ENCODE data around the gene IMPA2. TPM values are rescaled to one million over a fixed set of nuclear protein-coding genes. Genes with fewer than 3 reads are reported as not detected.
A peak's percentile ranks its signal among the peaks of the same experiment; 100 is the strongest.

Gene IMPA2
- total RNA-seq, 4 donors from 2014 or later = 50.1 to 290 (median 84.6) TPM

- H3K36me3 ChIP-seq = no peaks in the 10 kb centered on the region
- peaks cover 10 to 25% (median 19%) of the 10 kb centered on the region in 4 donors for H3K4me1 ChIP-seq
- TF ChIP-seq POLR2AphosphoS5 (IDR thresholded peaks at IDR 0.05) (peak; percentile 75 to 76 (median 75)), CTCF (IDR thresholded peaks at IDR 0.05) (no peak), POLR2A (IDR thresholded peaks at IDR 0.05) (peak; percentile 61), EP300 (IDR thresholded peaks at IDR 0.05; ENCODE audit: low read depth) (peak; percentile 54)
- intact Hi-C loops (cut with DNase I; ENCODE audit: low total_unique reads) = loop anchor here (2.0 kb wide), 1 partner anchor 33 kb away; the partner anchor contains the start of gene IMPA2
- in situ Hi-C loops (cut with MboI; ENCODE audit: low pct_ligation_motif_present in 1 of 4, low pct_unique_long_range_greater_than_20kb in 1 of 4, low sequenced_read_pairs in 3 of 4) = loop anchor here in 3 of 4 donors (10.0 kb wide), 2 partner anchors 47 to 87 kb away; no protein-coding TSS in a partner anchor
- H3K4me3 ChIP-seq = peak overlapping the region; percentile 22 to 58 (median 38)
- WGBS, 2 donors (ENCODE audit: low coverage in 1 of 2) = 29 to 32% methylated on average over 8 to 51 of the region's 55 CpGs
- DNase-seq = peak; percentile 94
- no peaks in the 10 kb centered on the region for H3K9me3 ChIP-seq
- peak overlapping the region; percentile 93 to 96 (median 94) for H3K27ac ChIP-seq
- no peaks in the 10 kb centered on the region for H3K27me3 ChIP-seq
Observed at GRCh38 chr18:11947214-11948191, 33.8 kb upstream of the IMPA2 start.

DNA sequence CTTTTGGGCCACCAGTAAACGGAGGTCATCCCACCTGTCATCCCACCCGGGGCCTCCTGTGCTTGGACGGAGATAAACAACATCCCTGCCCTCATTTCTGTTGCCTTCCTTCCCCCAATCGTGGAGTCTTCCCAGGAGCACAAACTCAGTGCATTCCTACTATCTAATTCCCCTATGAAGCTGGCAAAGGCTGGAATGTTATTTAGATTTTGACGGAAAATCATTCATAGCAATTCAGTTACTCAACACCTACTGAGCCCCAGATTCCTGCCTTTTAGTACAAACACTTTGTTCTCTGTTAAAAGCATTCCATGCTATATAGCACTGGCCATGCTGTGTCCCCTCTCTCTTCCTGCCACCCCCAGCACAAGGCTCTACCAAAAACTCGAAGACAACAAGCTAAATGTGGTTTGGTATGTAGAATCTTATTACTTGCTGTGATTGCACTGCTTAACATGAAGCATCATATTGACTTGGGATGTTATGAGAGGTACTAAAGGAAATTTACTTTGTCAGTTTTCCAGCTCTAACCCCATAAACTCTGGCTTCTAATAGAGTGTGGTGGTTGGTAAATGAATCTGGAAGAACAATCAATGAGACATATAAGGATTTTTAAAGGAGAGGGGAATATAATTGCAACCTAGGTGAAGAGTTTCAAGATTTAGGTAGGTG lies 32.3 kb upstream of the IMPA2 start:
- Histone ChIP-seq H3K27me3 (no peaks in the 10 kb centered on the region), H3K36me3 (no peaks in the 10 kb centered on the region), H3K27ac (peak overlapping the region; percentile 2 to 96 (median 94)), H3K9me3 (no peaks in the 10 kb centered on the region), H3K4me1 (peaks cover 10 to 25% (median 19%) of the 10 kb centered on the region in 4 donors), H3K4me3 (no peak overlapping the region)
- TF ChIP-seq EP300 (IDR thresholded peaks at IDR 0.05; ENCODE audit: low read depth) = no peak
- TF ChIP-seq CTCF (IDR thresholded peaks at IDR 0.05) = no peak
- TF ChIP-seq POLR2A (IDR thresholded peaks at IDR 0.05) = no peak
- TF ChIP-seq POLR2AphosphoS5 (IDR thresholded peaks at IDR 0.05) = no peak
- intact Hi-C loops (cut with DNase I; ENCODE audit: low total_unique reads) = no loop called here
- DNase-seq = no peak
- 76% methylated on average over 6 of the region's 6 CpGs; no CpG with 5 or more reads in 1 of the 2 donors for WGBS, 2 donors (ENCODE audit: low coverage in 1 of 2)
- in situ Hi-C loops (cut with MboI; ENCODE audit: low pct_ligation_motif_present in 1 of 4, low pct_unique_long_range_greater_than_20kb in 1 of 4, low sequenced_read_pairs in 3 of 4) = loop anchor here in 3 of 4 donors (10.0 kb wide), 2 partner anchors 46 to 86 kb away; no protein-coding TSS in a partner anchor

DNA sequence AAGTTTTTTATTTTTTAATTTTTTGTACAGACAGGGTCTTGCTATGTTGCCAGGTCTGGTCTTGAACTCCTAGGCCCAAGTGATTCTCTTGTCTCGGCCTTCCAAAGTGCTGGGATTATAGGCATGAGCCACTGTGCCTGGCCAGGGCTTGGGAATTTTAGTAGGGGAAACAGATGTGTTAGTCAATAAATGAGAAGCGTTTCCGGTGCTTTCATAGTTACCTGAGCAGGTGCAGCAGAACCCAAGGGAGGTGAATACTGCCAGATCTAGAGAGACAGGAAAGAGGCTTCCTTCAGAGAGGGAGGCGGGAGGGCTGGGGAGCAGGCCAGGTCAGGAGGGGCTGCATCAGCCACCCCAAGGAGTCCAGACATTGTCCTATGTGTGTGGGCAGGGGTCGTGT lies 30.5 kb upstream of the IMPA2 start:
- in situ Hi-C loops (cut with MboI; ENCODE audit: low pct_ligation_motif_present in 1 of 4, low pct_unique_long_range_greater_than_20kb in 1 of 4, low sequenced_read_pairs in 3 of 4) (no loop called here), intact Hi-C loops (cut with DNase I; ENCODE audit: low total_unique reads) (no loop called here)
- Histone ChIP-seq H3K36me3 (no peaks in the 10 kb centered on the region), H3K27ac (no peak overlapping the region), H3K27me3 (no peaks in the 10 kb centered on the region), H3K4me1 (peaks cover 13 to 25% (median 20%) of the 10 kb centered on the region in 4 donors), H3K9me3 (no peaks in the 10 kb centered on the region), H3K4me3 (no peak overlapping the region)
- 64 to 77% methylated on average over 4 to 5 of the region's 5 CpGs for WGBS, 2 donors (ENCODE audit: low coverage in 1 of 2)
- TF ChIP-seq POLR2A (IDR thresholded peaks at IDR 0.05) (no peak), CTCF (IDR thresholded peaks at IDR 0.05) (no peak), POLR2AphosphoS5 (IDR thresholded peaks at IDR 0.05) (no peak), EP300 (IDR thresholded peaks at IDR 0.05; ENCODE audit: low read depth) (no peak)
- no peak for DNase-seq

- Histone ChIP-seq H3K27me3 (no peaks in the 10 kb centered on the region), H3K9me3 (peaks cover 0 to 2% of the 10 kb centered on the region in 2 donors), H3K27ac (no peak overlapping the region), H3K4me3 (no peak overlapping the region), H3K36me3 (no peaks in the 10 kb centered on the region), H3K4me1 (peaks cover 8 to 25% (median 15%) of the 10 kb centered on the region in 4 donors)
- in situ Hi-C loops (cut with MboI; ENCODE audit: low pct_ligation_motif_present in 1 of 4, low pct_unique_long_range_greater_than_20kb in 1 of 4, low sequenced_read_pairs in 3 of 4) (no loop called here), intact Hi-C loops (cut with DNase I; ENCODE audit: low total_unique reads) (no loop called here)
- TF ChIP-seq POLR2A (IDR thresholded peaks at IDR 0.05) (no peak), POLR2AphosphoS5 (IDR thresholded peaks at IDR 0.05) (no peak), CTCF (IDR thresholded peaks at IDR 0.05) (no peak), EP300 (IDR thresholded peaks at IDR 0.05; ENCODE audit: low read depth) (no peak)
- 73 to 74% methylated on average over 3 to 9 of the region's 9 CpGs for WGBS, 2 donors (ENCODE audit: low coverage in 1 of 2)
- no peak for DNase-seq
Observed at GRCh38 chr18:11951390-11951851, 29.9 kb upstream of the IMPA2 start.
